HEK293 (cell line): Measurements from ENCODE around the gene SLC35A2.

Source experiments
- CTCF ChIA-PET: fragments of 350-600 bp; formaldehyde crosslinking; extraction: SDS; loops from one replicate; lab custom pipeline; 2021; ENCODE audit warnings: antibody characterized with exemption; lab: Yijun Ruan, JAX
- POLR2A ChIA-PET: fragments of 300-600 bp; formaldehyde crosslinking; extraction: SDS; loops from one replicate; lab custom pipeline; 2020; ENCODE audit warnings: antibody characterized with exemption, inconsistent platforms; lab: Yijun Ruan, JAX
- H3K27ac ChIP-seq: fragments of 200-500 bp; sonication (Bioruptor generic); 2 replicates; pipeline ENCODE4 v1.5.1; 2014; ENCODE audit warnings: low read depth, low read length, control low read depth, inconsistent platforms; ENCODE audit errors: extremely low read depth
- H3K36me3 ChIP-seq, 2 experiments: fragments of 200-500 bp in 1 of 2; sonication (Bioruptor generic) in 1 of 2; 1 replicate in 1 of 2; 2 replicates in 1 of 2; pipeline ENCODE4 v1.5.1; 2014 to 2017; ENCODE audit warnings: inconsistent platforms in 2 of 2, low read length in 2 of 2; ENCODE audit not compliant: control insufficient read depth in 2 of 2, insufficient read depth in 1 of 2
- H3K4me1 ChIP-seq: fragments of 200-500 bp; sonication (Bioruptor generic); 2 replicates; pipeline ENCODE4 v1.5.1; 2014; ENCODE audit warnings: mild to moderate bottlenecking, low read length, inconsistent platforms; ENCODE audit not compliant: control insufficient read depth, insufficient read depth
- H3K4me3 ChIP-seq: 2 replicates; pipeline ENCODE4 v1.5.1; 2011; ENCODE audit warnings: low read depth, mild to moderate bottlenecking, control low read depth, low read length, moderate library complexity
- H3K9me3 ChIP-seq: fragments of 200-500 bp; sonication (Bioruptor generic); 2 replicates; pipeline ENCODE4 v1.5.1; 2014; ENCODE audit warnings: low read depth, low read length, inconsistent platforms; ENCODE audit not compliant: control insufficient read depth, insufficient read depth
- KLF16 ChIP-seq: fragments of 450-650 bp; formaldehyde crosslinking; IDR thresholded peaks from 2 replicates; pipeline ENCODE4 v1.5.1; 2017; ENCODE audit warnings: missing biosample characterization, missing genetic modification characterization
- PRDM1 ChIP-seq: fragments of 450-650 bp; formaldehyde crosslinking; IDR thresholded peaks from 2 replicates; pipeline ENCODE4; 2016; ENCODE audit warnings: missing biosample characterization, missing genetic modification characterization
- SCRT1 ChIP-seq: fragments of 450-650 bp; formaldehyde crosslinking; IDR thresholded peaks from 2 replicates; pipeline ENCODE4 v1.5.1; 2016; ENCODE audit warnings: missing biosample characterization, missing genetic modification characterization, borderline replicate concordance
- ZBTB8A ChIP-seq: fragments of 450-650 bp; formaldehyde crosslinking; IDR thresholded peaks from 2 replicates; pipeline ENCODE4 v1.5.1; 2016; ENCODE audit warnings: missing biosample characterization, missing genetic modification characterization
- ZEB2 ChIP-seq: fragments of 450-650 bp; formaldehyde crosslinking; IDR thresholded peaks from 2 replicates; pipeline ENCODE4 v1.5.1; 2016; ENCODE audit warnings: missing biosample characterization, missing genetic modification characterization
- ZFP69B ChIP-seq: fragments of 450-650 bp; formaldehyde crosslinking; IDR thresholded peaks from 2 replicates; pipeline ENCODE4 v1.5.1; 2016; ENCODE audit warnings: missing biosample characterization, missing genetic modification characterization
- ZIC2 ChIP-seq: fragments of 450-650 bp; formaldehyde crosslinking; IDR thresholded peaks from 2 replicates; pipeline ENCODE4 v1.5.1; 2016; ENCODE audit warnings: missing biosample characterization, missing genetic modification characterization
- ZNF138 ChIP-seq: fragments of 450-650 bp; formaldehyde crosslinking; IDR thresholded peaks from 2 replicates; pipeline ENCODE4 v1.5.1; 2016; ENCODE audit warnings: missing biosample characterization, missing genetic modification characterization, borderline replicate concordance
- ZNF23 ChIP-seq: fragments of 450-650 bp; formaldehyde crosslinking; IDR thresholded peaks from 2 replicates; pipeline ENCODE4 v1.5.1; 2016; ENCODE audit warnings: missing biosample characterization, missing genetic modification characterization, borderline replicate concordance
- ZNF266 ChIP-seq: fragments of 450-650 bp; formaldehyde crosslinking; IDR thresholded peaks from 2 replicates; pipeline ENCODE4 v1.5.1; 2016; ENCODE audit warnings: missing biosample characterization, missing genetic modification characterization, low read depth
- ZNF274 ChIP-seq, 2 experiments: fragments of 200-500 bp in 1 of 2; fragments of 450-650 bp in 1 of 2; sonication (Bioruptor generic) in 1 of 2; formaldehyde crosslinking in 1 of 2; IDR thresholded peaks; 2 replicates each; pipeline versions ENCODE4 v1.5.1 to v1.6.1; 2014 to 2016; ENCODE audit warnings: borderline replicate concordance in 1 of 2, inconsistent platforms in 1 of 2, low read length in 1 of 2, missing biosample characterization in 1 of 2, missing genetic modification characterization in 1 of 2
- ZNF335 ChIP-seq: fragments of 450-650 bp; formaldehyde crosslinking; conservative IDR thresholded peaks from 2 replicates; pipeline ENCODE4 v1.5.1; 2016; ENCODE audit warnings: missing biosample characterization, missing genetic modification characterization
- ZNF394 ChIP-seq: fragments of 450-650 bp; formaldehyde crosslinking; IDR thresholded peaks from 2 replicates; pipeline ENCODE4 v1.5.1; 2016; ENCODE audit warnings: missing biosample characterization, missing genetic modification characterization, mild to moderate bottlenecking, moderate library complexity, borderline replicate concordance
- ZNF48 ChIP-seq: fragments of 450-650 bp; formaldehyde crosslinking; IDR thresholded peaks from 2 replicates; pipeline ENCODE4 v1.5.1; 2016; ENCODE audit warnings: missing biosample characterization, missing genetic modification characterization
- ZNF560 ChIP-seq: fragments of 450-650 bp; formaldehyde crosslinking; IDR thresholded peaks from 2 replicates; pipeline ENCODE4 v1.5.1; 2017; ENCODE audit warnings: missing biosample characterization, missing genetic modification characterization, borderline replicate concordance
- ZNF596 ChIP-seq: fragments of 450-650 bp; IDR thresholded peaks from 2 replicates; pipeline ENCODE4 v1.5.0; 2018; ENCODE audit warnings: missing biosample characterization, mild to moderate bottlenecking, missing genetic modification characterization, moderate library complexity
- ZNF660 ChIP-seq: fragments of 450-650 bp; IDR thresholded peaks from 2 replicates; pipeline ENCODE4 v1.5.1; 2018; ENCODE audit warnings: missing biosample characterization, mild to moderate bottlenecking, missing genetic modification characterization
- ZNF76 ChIP-seq: fragments of 450-650 bp; formaldehyde crosslinking; IDR thresholded peaks from 2 replicates; pipeline ENCODE4; 2016; ENCODE audit warnings: low read depth, missing biosample characterization, missing genetic modification characterization, borderline replicate concordance
- ZNF768 ChIP-seq: fragments of 450-650 bp; formaldehyde crosslinking; IDR thresholded peaks from 2 replicates; pipeline ENCODE4 v1.5.1; 2018; ENCODE audit warnings: missing biosample characterization, mild to moderate bottlenecking, missing genetic modification characterization
- ZNF792 ChIP-seq: fragments of 450-650 bp; formaldehyde crosslinking; IDR thresholded peaks from 2 replicates; pipeline ENCODE4 v1.5.1; 2016; ENCODE audit warnings: missing biosample characterization, missing genetic modification characterization
- TF ChIP-seq, protein P1 (sequence below): fragments of 450-650 bp; formaldehyde crosslinking; IDR thresholded peaks from 2 replicates; pipeline ENCODE4 v1.5.1; 2017; ENCODE audit warnings: missing biosample characterization, missing genetic modification characterization
- TF ChIP-seq, protein P2 (sequence below): fragments of 450-650 bp; formaldehyde crosslinking; IDR thresholded peaks from 2 replicates; pipeline ENCODE4 v1.5.1; 2016; ENCODE audit warnings: missing biosample characterization, missing genetic modification characterization
- TF ChIP-seq, protein P3 (sequence below): fragments of 450-650 bp; formaldehyde crosslinking; IDR thresholded peaks from 2 replicates; pipeline ENCODE4 v1.5.1; 2016; ENCODE audit warnings: missing biosample characterization, missing genetic modification characterization

SLC35A2 gene

DNA sequence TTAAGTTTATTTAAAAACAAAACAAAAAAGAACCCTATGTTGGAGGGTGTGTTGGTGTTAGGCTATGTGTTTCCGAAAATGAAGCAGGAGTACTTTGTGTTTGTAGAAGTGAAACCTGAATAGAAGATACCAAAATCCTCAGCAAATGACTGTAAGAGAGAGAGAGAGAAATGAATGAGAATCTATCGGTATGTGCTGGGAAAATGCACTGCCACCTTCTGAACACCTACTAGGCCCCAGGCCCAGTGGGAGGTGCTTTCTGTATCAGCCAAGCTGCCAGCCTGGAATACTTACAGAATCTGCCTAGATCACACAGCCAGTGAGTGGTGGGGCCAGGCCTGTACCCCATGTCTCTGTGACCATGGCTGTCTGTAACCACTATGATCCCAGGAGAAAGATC, 22.3 kb upstream of the SLC35A2 start:
- Histone ChIP-seq H3K9me3 (no peaks in the 10 kb centered on the region), H3K27ac (no peak overlapping the region), H3K4me3 (no peak overlapping the region), H3K4me1 (no peaks in the 10 kb centered on the region), H3K36me3 (peaks cover 12 to 63% of the 10 kb centered on the region in 2 experiments; a peak in 2 of 3 replicates)
- ChIA-PET POLR2A (no interaction called here), CTCF (no interaction called here)
- TF ChIP-seq, protein P1, sequence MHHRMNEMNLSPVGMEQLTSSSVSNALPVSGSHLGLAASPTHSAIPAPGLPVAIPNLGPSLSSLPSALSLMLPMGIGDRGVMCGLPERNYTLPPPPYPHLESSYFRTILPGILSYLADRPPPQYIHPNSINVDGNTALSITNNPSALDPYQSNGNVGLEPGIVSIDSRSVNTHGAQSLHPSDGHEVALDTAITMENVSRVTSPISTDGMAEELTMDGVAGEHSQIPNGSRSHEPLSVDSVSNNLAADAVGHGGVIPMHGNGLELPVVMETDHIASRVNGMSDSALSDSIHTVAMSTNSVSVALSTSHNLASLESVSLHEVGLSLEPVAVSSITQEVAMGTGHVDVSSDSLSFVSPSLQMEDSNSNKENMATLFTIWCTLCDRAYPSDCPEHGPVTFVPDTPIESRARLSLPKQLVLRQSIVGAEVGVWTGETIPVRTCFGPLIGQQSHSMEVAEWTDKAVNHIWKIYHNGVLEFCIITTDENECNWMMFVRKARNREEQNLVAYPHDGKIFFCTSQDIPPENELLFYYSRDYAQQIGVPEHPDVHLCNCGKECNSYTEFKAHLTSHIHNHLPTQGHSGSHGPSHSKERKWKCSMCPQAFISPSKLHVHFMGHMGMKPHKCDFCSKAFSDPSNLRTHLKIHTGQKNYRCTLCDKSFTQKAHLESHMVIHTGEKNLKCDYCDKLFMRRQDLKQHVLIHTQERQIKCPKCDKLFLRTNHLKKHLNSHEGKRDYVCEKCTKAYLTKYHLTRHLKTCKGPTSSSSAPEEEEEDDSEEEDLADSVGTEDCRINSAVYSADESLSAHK (tag by site-specific recombination): no peak
- TF ChIP-seq ZNF335 (tag by site-specific recombination) (no peak), ZNF23 (tag by site-specific recombination) (no peak), ZNF792 (tag by site-specific recombination) (no peak), KLF16 (tag by site-specific recombination) (no peak), ZNF394 (tag by site-specific recombination) (no peak), ZNF138 (no peak), ZNF768 (tag by site-specific recombination) (no peak)
- TF ChIP-seq, protein P2, sequence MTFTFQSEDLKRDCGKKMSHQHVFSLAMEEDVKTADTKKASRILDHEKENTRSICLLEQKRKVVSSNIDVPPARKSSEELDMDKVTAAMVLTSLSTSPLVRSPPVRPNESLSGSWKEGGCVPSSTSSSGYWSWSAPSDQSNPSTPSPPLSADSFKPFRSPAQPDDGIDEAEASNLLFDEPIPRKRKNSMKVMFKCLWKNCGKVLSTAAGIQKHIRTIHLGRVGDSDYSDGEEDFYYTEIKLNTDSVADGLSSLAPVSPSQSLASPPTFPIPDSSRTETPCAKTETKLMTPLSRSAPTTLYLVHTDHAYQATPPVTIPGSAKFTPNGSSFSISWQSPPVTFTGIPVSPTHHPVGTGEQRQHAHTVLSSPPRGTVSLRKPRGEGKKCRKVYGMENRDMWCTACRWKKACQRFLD (tag by site-specific recombination): no peak
- TF ChIP-seq, all 188 proteins: peak for 0

DNA sequence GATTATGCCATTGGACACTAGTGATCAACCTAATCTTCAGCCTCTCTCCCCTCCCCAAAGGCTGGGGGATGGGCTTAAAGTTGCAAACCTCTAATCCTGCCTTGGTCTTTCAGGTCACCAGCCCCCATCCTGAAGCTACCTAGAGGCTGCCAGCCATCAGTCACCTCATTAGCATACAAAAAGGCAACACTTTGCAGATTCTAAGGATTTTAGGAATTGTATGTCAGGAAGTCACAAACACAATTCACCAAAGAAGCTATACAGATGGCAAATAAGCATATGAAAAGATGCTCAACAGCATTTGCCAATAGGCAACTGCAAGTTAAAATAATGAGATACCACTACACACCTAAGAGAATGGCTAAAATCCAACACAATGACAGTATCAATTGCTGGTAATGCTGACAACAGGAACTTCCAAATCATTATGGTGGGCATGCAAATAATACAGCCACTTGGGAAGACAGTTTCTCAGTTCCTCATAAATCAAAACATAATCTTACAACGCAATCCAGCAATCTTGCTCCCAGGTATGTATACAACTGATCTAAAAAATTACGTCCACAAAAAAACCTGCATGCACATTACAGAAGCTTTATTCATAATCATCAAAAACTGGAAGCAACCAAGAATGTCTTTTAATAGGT, 16.4 kb upstream of the SLC35A2 start:
- POLR2A ChIA-PET: no interaction called here
- CTCF ChIA-PET: interaction anchor here (0.7 to 1.2 kb wide), 2 partner anchors 19 to 280 kb away, joined by 4 read pairs; no protein-coding TSS in a partner anchor
- TF ChIP-seq ZNF48 (tag by site-specific recombination): no peak

DNA sequence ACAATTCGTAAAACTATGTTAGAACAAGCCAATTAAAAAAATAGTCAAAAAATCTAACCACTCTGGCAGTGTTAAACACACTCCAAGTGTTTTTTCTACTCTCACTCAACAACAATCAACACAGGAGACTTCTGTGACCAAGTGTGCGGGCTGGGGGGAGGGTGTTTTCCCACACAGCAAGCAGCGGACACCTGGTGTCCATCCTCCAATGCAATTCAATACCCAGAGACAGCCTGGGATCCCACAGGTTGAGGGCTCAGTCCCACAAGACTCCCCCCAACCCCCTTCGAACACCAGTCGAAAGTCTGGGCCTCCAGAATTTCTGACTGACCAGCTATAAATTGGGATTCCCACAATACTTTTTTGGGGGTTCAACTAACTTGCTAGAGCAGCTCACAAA, 15.7 kb upstream of the SLC35A2 start:
- ChIA-PET CTCF (interaction anchor here (0.9 to 1.2 kb wide), 2 partner anchors 11 to 19 kb away, joined by 3 to 4 read pairs; no protein-coding TSS in a partner anchor), POLR2A (no interaction called here)
- Histone ChIP-seq H3K4me3 (no peak overlapping the region), H3K4me1 (no peaks in the 10 kb centered on the region), H3K9me3 (no peaks in the 10 kb centered on the region), H3K36me3 (peaks cover 16 to 74% of the 10 kb centered on the region in 2 experiments; a peak in 2 of 3 replicates), H3K27ac (no peak overlapping the region)
- TF ChIP-seq ZNF274 (IDR thresholded peaks at IDR 0.05; ENCODE audit: low read length) (no peak), ZNF274 (tag by site-specific recombination; IDR thresholded peaks at IDR 0.05; ENCODE audit: borderline replicate concordance) (no peak), ZIC2 (tag by site-specific recombination) (0 out of 2 replicates have a peak, but pooled peaks have one; percentile 17)

More for the DNA sequence above, 16.4 kb upstream of the SLC35A2 start:
- peaks cover 19 to 69% of the 10 kb centered on the region in 2 experiments; a peak in 2 of 3 replicates for H3K36me3 ChIP-seq
- H3K4me1 ChIP-seq: no peaks in the 10 kb centered on the region
- no peak overlapping the region for H3K4me3 ChIP-seq
- no peak overlapping the region for H3K27ac ChIP-seq
- no peaks in the 10 kb centered on the region for H3K9me3 ChIP-seq

DNA sequence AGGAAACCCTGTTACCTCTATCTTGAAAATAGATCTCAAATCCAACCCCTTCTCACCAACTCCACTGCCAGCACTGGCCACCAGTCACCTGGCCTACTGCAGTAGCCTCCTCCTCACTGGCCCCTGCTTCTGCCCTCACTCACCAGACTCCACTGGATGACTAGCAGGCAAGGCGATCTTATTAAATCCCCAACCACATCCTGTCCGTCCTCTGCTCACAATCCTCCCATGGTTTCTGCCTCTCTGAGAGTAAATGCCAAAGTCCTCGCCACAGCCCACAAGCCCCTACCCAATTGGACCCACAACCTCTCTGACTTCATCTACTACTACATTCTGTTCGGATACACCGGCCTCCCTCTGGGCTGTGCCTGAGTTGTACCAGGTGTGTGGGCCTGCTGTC, 12.8 kb upstream of the SLC35A2 start:
- POLR2A ChIA-PET: no interaction called here
- H3K4me3 ChIP-seq: no peak overlapping the region
- peaks cover 13 to 69% of the 10 kb centered on the region in 2 experiments; a peak in 2 of 3 replicates for H3K36me3 ChIP-seq
- H3K9me3 ChIP-seq: no peaks in the 10 kb centered on the region
- 0 out of 2 replicates have a peak, but pooled peaks cover 3% of the 10 kb centered on the region for H3K4me1 ChIP-seq
- no peak overlapping the region for H3K27ac ChIP-seq
- CTCF ChIA-PET: no interaction called here
- TF ChIP-seq ZNF76 (tag by site-specific recombination) (no peak), ZNF596 (no peak), ZNF266 (tag by site-specific recombination) (no peak), ZNF660 (tag by site-specific recombination) (no peak), SCRT1 (no peak), PRDM1 (tag by site-specific recombination) (no peak), ZBTB8A (tag by site-specific recombination) (no peak), ZNF560 (no peak), ZEB2 (tag by site-specific recombination) (no peak), ZFP69B (tag by site-specific recombination) (no peak)
- TF ChIP-seq, protein P3, sequence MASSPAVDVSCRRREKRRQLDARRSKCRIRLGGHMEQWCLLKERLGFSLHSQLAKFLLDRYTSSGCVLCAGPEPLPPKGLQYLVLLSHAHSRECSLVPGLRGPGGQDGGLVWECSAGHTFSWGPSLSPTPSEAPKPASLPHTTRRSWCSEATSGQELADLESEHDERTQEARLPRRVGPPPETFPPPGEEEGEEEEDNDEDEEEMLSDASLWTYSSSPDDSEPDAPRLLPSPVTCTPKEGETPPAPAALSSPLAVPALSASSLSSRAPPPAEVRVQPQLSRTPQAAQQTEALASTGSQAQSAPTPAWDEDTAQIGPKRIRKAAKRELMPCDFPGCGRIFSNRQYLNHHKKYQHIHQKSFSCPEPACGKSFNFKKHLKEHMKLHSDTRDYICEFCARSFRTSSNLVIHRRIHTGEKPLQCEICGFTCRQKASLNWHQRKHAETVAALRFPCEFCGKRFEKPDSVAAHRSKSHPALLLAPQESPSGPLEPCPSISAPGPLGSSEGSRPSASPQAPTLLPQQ (tag by site-specific recombination): no peak
